Stimulated activated CD8-positive, alpha-beta memory T cell treated with anti-CD3 and anti-CD28 coated beads, Interleukin-7, amount 100 ng/mL, for 1 hour (primary cell): ENCODE data around the gene DMWD.
"Not testable (repeated sequence)": the region's sequence is repeated elsewhere in the genome, so short reads cannot be mapped to it uniquely, and the experiment has no call there.

Experiments
- DNase-seq, 2 donors: peaks; one replicate each; pipeline ENCODE4 v3.0.0-alpha.2; 2020; ENCODE audit warnings: low read depth in 2 of 2

DMWD gene

DNA sequence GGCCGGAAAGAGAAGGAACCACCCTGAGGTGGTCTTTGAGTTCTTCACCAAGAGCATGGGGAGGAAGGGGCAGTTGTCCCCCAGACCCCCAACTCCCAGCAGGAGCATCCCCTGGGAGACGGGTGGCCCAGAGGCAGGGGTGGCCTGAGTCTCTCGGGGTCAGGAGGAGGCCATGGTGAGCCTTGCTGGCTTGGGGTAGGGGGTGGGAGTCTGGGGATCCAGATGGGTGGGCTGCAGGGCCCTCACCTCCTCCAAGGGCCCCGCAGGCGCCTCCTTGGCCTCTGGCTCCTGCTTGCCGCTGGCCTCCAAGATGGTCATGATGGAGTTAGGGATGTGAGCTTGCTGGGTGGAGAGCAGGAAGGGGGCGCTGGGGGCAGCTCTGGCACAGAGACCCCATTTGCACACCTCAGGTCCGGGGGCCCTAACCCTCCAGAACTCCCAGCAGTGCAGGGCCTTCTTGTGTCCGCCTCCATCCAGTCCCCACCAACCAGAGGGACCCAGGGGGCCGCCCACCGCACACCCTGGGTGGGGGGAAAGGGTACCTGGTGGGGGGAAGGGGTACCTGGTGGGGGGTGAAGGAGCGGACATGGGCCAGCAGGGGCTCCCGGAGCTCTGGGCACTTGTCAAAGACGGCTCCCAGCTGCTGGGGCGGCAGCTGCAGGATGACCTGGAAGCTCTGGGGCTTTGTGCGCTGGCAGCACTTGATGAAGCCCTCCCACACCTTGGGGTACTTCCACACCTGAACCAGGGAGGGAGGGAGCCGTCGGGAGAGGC is 23.8 kb upstream of the DMWD start:
- no peak for DNase-seq

- DNase-seq = no peak
Measured at GRCh38 chr19:45815481-45816216, 23.0 kb upstream of the DMWD start.

- no peak for DNase-seq
Measured at GRCh38 chr19:45814851-45815480, 22.3 kb upstream of the DMWD start, which contains the start of gene RSPH6A. TSS of gene RSPH6A (minus strand) at chr19:45815308. CDS start at chr19:45815176, 132 bp downstream.

DNA sequence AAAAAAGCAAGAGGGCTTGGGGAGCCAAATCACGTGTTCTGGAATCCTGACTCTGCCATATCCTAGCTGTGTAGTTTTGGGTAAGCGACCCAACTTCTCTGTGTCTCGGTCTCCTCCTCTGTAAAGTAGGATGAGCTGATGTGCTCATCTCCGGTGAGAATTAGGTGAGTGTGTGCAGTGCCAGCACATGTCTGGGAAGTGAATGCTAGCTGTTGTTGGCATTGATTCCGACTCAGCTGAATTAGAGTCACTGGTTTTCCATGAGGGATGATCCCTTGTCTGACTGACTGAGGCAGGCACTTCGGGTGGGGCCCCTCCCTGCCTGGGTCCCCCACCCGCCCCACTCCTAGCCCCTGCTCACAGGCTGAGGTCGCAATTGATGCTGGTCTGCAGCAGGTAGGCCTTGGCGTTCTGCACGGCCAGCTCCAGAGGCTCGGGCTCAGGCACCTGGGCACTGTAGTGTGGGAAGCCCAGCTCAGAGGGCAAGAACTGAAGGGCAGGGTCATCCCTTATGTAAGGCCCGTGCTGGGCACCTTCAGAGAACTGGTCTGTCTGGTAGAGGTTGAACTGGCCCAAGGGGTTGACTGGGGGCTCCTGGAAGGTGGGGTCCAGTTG is 21.6 kb upstream of the DMWD start:
- DNase-seq = no peak

GRCh38 chr19:45812297-45812696 is 19.7 kb upstream of the DMWD start:
- DNase-seq = no peak

DNA sequence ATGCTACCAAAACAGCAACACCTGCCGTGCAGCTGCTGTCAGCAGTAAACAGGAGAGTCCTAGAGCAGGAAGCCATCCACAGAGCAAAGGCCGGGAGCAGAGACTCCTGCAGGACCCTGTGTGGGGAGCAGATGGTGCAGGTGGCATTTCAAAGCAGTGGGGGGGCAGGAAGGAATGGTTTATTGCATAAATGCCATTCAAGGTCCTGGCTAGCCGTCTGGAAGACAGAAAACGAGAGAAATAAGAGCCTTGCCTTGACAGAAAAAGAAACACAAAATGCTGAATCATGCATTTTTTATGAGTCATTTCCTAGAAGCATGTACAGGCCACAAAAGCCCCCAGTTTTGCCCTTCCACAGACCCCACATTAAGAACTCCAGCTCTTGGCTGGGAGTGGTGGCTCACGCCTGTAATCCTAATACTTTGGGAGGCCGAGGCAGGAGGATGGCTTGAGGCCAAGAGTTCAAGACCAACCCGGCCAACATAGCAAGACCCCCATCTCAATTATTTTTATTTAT is 17.1 kb upstream of the DMWD start:
- no peak for DNase-seq

DNA sequence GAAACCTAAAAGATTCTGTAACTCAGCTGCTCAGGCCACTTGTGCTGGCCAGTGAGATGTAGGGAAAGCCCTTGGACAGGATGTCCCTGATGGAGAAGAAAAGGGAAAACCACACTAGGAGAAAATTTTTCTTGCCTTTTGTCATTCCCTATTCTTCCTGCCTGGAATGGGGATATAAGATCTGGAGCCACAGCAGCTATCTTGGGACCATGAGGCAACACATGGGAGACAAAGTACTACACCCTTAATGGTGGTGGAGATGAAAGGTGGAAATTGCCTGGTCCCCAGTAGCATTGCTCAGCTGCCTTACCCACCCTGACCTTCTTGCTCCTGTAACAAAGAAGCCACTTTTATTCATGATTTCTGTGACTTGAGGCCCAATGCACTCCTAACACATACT is 13.1 kb upstream of the DMWD start:
- DNase-seq = no peak

GRCh38 chr19:45804959-45805230 is 12.2 kb upstream of the DMWD start:
- DNase-seq = no peak

- DNase-seq = no peak
Measured at GRCh38 chr19:45804140-45804958, 11.7 kb upstream of the DMWD start.

DNA sequence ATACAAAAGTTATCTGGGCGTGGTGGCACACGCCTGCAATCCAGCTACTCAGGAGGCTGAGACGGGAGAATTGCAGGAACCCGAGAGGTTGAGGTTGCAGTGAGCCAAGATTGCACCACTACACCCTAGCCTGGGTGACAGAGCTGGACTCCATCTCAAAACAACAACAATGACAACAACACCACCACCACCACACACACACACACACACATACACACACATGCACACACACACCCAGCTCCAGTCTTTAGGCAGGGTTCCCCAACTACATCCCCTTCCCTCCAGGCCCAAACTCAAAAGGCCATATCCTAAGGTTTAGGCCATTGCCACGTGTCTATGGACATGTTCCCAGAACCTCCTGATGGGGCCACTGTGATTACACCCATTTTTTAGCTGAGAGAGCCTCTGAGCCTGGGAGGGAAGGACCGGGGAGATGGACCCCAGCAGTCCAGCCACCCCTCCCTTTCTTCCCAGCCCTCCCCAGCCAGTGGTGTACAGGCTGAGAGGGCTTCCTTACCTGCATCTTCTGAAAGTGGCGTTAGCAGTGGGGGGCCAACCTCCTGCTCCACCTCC is 9.0 kb upstream of the DMWD start:
- DNase-seq = no peak

- DNase-seq = no peak
Measured at GRCh38 chr19:45800070-45800553, 7.5 kb upstream of the DMWD start.

DNA sequence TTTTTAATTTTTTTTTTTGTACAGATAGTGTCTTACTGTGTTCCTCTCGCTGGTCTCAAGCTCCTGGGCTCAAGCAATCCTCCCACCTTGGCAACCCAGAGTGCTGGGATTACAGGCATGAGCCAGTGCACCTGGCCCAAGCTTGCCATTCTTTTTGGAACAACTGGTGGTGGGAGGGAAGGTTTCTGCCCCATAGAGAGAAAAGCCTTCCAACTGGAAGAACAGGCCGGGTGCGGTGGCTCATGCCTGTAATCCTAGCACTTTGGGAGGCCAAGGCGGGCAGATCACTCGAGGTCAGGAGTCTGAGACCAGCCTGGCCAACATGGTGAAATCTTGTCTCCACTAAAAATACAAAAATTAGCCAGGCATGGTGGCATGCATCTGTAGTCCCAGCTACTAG is 6.9 kb upstream of the DMWD start:
- not testable (repeated sequence) for DNase-seq

DNA sequence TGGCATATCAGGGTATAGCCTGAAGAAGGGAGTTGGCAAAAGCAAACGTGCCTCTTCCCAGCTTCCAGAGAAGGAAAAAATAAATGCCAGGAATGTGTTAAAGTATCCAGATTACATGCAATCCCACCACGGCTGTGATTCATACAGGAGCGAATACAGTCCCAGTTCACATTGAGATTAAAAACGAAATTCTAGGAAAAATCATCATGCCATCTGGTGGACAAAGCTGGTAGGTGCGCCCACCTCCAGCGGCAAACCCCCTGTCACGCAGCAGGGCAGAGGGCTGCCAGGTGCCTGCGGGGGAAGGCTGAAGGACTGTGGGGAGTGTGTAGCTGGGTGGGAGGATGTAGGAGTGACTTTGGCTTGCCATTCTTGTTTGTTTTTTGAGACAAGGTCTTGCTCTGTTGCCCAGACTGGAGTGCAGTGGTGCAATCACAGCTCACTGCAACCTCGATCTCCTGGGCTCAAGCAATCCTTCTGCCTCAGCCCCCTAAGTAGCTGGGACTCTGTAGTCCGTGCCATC is 6.4 kb upstream of the DMWD start:
- DNase-seq = peak; percentile 31 to 52

- no peak for DNase-seq
Measured at GRCh38 chr19:45794627-45795026, 2.0 kb upstream of the DMWD start.

DNA sequence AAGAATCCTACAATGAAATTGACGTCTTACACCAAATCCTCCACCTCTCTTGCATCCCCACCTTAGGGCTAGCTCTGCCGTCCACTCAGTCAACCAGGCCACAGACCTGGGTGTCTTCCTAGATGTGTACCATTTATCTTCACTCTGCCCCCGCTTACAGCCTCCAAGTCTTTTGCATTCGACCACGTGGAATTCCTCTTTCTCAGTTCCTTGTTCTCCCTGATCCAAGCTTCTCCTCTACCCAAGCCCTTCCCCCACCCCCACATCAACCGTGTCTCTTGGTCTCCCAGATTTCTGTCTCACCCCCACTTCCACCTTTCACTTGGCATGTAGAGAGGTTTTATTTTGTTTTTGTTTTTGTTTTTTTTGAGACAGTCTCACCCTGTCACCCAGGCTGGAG is 1.2 kb upstream of the DMWD start:
- no peak for DNase-seq

DNA sequence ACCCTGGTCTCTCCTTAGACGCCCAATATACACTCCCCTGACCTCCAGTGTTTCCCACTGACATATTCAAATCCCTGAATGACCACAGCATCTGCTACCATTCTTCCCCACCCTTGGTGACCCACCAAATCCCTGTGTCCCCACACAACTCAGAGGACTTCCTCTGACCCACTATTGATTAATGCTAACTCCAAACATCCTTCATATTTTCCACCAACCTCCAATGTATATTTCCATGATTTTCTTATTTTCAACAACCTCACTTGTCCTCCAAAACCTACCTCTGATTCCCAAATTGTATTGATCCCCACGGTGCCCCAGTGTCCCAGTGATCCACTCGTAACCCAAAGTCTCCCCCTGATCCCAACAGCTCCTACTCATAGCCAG is 526 bp upstream of the DMWD start:
- no peak for DNase-seq

GRCh38 chr19:45791744-45792469 is 738 bp downstream of the DMWD start:
- DNase-seq = no peak

GRCh38 chr19:45790942-45791341 is 1.7 kb downstream of the DMWD start:
- no peak for DNase-seq

DNA sequence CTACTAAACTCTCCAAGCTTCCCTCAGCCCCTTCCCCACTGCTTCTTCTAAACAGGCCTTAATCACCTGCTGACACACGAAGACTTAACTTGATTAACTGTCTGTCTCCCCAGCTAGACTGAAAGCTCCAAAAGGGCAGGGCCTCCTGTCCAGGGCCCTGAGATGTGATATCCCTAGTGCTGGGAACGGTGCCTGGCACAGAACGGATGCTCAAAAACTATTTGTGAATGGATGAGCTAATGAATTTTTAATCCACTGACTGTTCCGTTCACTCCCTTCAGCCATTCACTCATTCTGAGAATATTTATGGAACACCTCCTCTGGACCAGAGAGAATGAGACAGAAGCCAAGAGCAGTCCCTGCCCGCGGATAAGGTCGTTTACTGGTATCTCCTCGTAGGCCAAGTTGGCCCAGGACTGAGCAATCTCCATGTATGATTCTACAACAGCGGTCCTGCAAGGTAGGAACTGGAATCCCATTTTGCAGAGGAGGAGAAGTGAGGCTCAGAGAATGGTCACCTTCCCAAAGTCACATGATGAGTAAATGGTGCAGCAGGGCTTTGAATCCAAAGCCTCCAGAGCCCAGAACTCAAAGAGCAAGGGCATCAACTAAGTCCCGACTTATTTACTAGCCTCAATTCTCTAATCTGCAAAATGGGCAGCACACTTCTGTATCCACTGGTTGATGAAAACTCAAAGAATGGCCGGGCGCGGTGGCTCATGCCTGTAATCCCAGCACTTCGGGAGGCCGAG is 3.4 kb downstream of the DMWD start:
- no peak for DNase-seq
